Stimulated activated CD8-positive, alpha-beta memory T cell treated with anti-CD3 and anti-CD28 coated beads, Interleukin-15, amount 100 ng/mL, for 48 hours (primary cell): ENCODE measurements around the gene PPP1R12A.

Experiments used
- DNase-seq, 2 donors: peaks; one replicate each; pipeline ENCODE4 v3.0.0-alpha.2; 2020; ENCODE audit warnings: low read depth in 2 of 2

PPP1R12A gene

GRCh38 chr12:79769189-79769859 is 165.6 kb downstream of the PPP1R12A start:
- no peak for DNase-seq

GRCh38 chr12:79766705-79767464 is 168.0 kb downstream of the PPP1R12A start:
- DNase-seq: no peak

- no peak for DNase-seq
These were observed 169.7 kb downstream of the PPP1R12A start for GRCh38 chr12:79765157-79765556.

- DNase-seq: no peak
These were observed 170.3 kb downstream of the PPP1R12A start for GRCh38 chr12:79764641-79765040.

GRCh38 chr12:79763766-79764452 is 171.0 kb downstream of the PPP1R12A start:
- no peak for DNase-seq

GRCh38 chr12:79761341-79761740 is 173.6 kb downstream of the PPP1R12A start:
- DNase-seq: no peak

- DNase-seq: no peak
These were observed 187.6 kb downstream of the PPP1R12A start for GRCh38 chr12:79747274-79747673.

- DNase-seq: no peak
These were observed 196.8 kb downstream of the PPP1R12A start for GRCh38 chr12:79737875-79738718.

- no peak for DNase-seq
These were observed 202.3 kb downstream of the PPP1R12A start for GRCh38 chr12:79732638-79733037.

GRCh38 chr12:79725987-79726386 is 208.9 kb downstream of the PPP1R12A start:
- DNase-seq: no peak
